ENCODE measurements around the gene TRPM1.

TRPM1 gene

GRCh38 chr15:31046759-31047359 is 54.7 kb downstream of the TRPM1 start:
- DNase-seq, result no peak

GRCh38 chr15:31045606-31046005 is 55.9 kb downstream of the TRPM1 start:
- no peak for DNase-seq

GRCh38 chr15:31042751-31043150 is 58.8 kb downstream of the TRPM1 start:
- no peak for DNase-seq

- no peak for DNase-seq
Measured at GRCh38 chr15:31041610-31042009, 59.9 kb downstream of the TRPM1 start.

GRCh38 chr15:31040611-31041010 is 60.9 kb downstream of the TRPM1 start:
- DNase-seq, result no peak

- DNase-seq, result no peak
Measured at GRCh38 chr15:31039961-31040360, 61.6 kb downstream of the TRPM1 start.

GRCh38 chr15:31037731-31038477 is 63.6 kb downstream of the TRPM1 start:
- DNase-seq, result no peak

GRCh38 chr15:31036783-31037182 is 64.7 kb downstream of the TRPM1 start:
- no peak for DNase-seq

- no peak for DNase-seq
Measured at GRCh38 chr15:31035610-31036009, 65.9 kb downstream of the TRPM1 start.

- no peak for DNase-seq
Measured at GRCh38 chr15:31034152-31034551, 67.4 kb downstream of the TRPM1 start.

GRCh38 chr15:31032961-31033371 is 68.6 kb downstream of the TRPM1 start:
- DNase-seq, result no peak

- DNase-seq, result no peak
Measured at GRCh38 chr15:31031471-31032067, 70.0 kb downstream of the TRPM1 start.

- no peak for DNase-seq
Measured at GRCh38 chr15:31027910-31028578, 73.5 kb downstream of the TRPM1 start.

- no peak for DNase-seq
Measured at GRCh38 chr15:31025996-31026395, 75.5 kb downstream of the TRPM1 start.

GRCh38 chr15:31024979-31025378 is 76.5 kb downstream of the TRPM1 start:
- DNase-seq, result no peak

GRCh38 chr15:31024330-31024729 is 77.2 kb downstream of the TRPM1 start:
- no peak for DNase-seq

GRCh38 chr15:31023841-31024240 is 77.7 kb downstream of the TRPM1 start:
- DNase-seq, result no peak

GRCh38 chr15:31021067-31021665 is 80.4 kb downstream of the TRPM1 start:
- DNase-seq, result no peak

GRCh38 chr15:31020542-31020941 is 81.0 kb downstream of the TRPM1 start:
- no peak for DNase-seq

- DNase-seq, result no peak
Measured at GRCh38 chr15:31019986-31020385, 81.5 kb downstream of the TRPM1 start.

- DNase-seq, result no peak
Measured at GRCh38 chr15:31017311-31017710, 84.2 kb downstream of the TRPM1 start.

GRCh38 chr15:31016446-31016915 is 85.0 kb downstream of the TRPM1 start:
- no peak for DNase-seq

- no peak for DNase-seq
Measured at GRCh38 chr15:31014608-31014925, 87.0 kb downstream of the TRPM1 start.
